Pancreas (tissue), 10 donors: Measurements from ENCODE around the gene ITSN2. TPM values are rescaled to one million over a fixed set of nuclear protein-coding genes. Genes with fewer than 3 reads are reported as not detected.

Experiments used
- ATAC-seq, 4 donors: fragments of 200-7000 bp; cut with Tn5 transposase; one replicate each; pipeline versions ENCODE4 v1.8.0 to v1.9.1; 2020; ENCODE audit warnings: mild to moderate bottlenecking in 4 of 4, moderate library complexity in 4 of 4
- DNase-seq, 6 donors: peaks; one replicate each; pipeline ENCODE4 v3.0.0-alpha.2; 2020
- FAIRE-seq: peaks from 2 replicates; lab custom pipeline; 2012; peaks lifted over from hg19 to GRCh38; lab: Jason Lieb, UNC
- H3K27ac ChIP-seq, 4 donors: fragments of 200-600 bp; sonication (generic); 1 replicate in 3 of 4; 2 replicates in 1 of 4; pipeline versions ENCODE4 v1.5.0 to v1.8.0; 2020
- H3K27me3 ChIP-seq, 4 donors: fragments of 200-600 bp; one replicate each; pipeline ENCODE4 v1.8.0; 2021
- H3K36me3 ChIP-seq, 3 donors: fragments of 200-600 bp; sonication (generic) in 1 of 3; one replicate each; pipeline versions ENCODE4 v1.5.0 to v1.8.0; 2020 to 2021
- H3K4me1 ChIP-seq, 3 donors: fragments of 200-600 bp; one replicate each; pipeline ENCODE4 v1.8.0; 2021
- H3K4me3 ChIP-seq, 4 donors: fragments of 200-600 bp; sonication (generic) in 2 of 4; one replicate each; pipeline versions ENCODE4 v1.5.0 to v1.8.0; 2020 to 2021
- H3K9me3 ChIP-seq, 4 donors: fragments of 200-600 bp; one replicate each; pipeline ENCODE4 v1.8.0; 2021
- CTCF ChIP-seq, 4 donors: fragments of 200-600 bp; sonication (generic) in 3 of 4; IDR thresholded peaks; one replicate each; pipeline versions ENCODE4 v1.5.0 to v1.8.0; 2021; ENCODE audit warnings: antibody characterized with exemption in 4 of 4
- WGBS, 2 donors: extraction: QIAGEN DNeasy Blood & Tissue Kit; methylation state at CpG; one replicate each; pipeline ENCODE4 v1.1.7; 2013; 5-methylcytosine and 5-hydroxymethylcytosine counted together
- intact Hi-C, 3 donors: fragments of 100-400 bp; cut with DNase I; formaldehyde crosslinking; loops; one replicate each; pipeline versions ENCODE4 v1.11.1 to v1.14.2; 2022
- polyA plus RNA-seq, 2 donors: library from polyadenylated mRNA; stranded (reverse); fragments of 200-250 nt; gene quantifications; one replicate each; pipeline ENCODE4 v1.2.3, GENCODE V29; 2013
- total RNA-seq, 6 donors: library from RNA; stranded (reverse); fragmentation: NEBNext Ultra II Directional in 4 of 6; extraction: Animal tissue kit (Norgen Biotek cat#: 25700) in 4 of 6; gene quantifications; one replicate each; pipeline versions ENCODE4 v1.2.1 to v1.2.4, GENCODE V29; 2021 to 2023
- donor health status: healthy with polysubstance abuse.
- donor health status: DM: no; HTN: no; CAD: no; lungs with moderate emphysema.
- donor health status: DM: no; HTN: no; CAD: no.
- donor health status: control.
- donor health status: control.
- donor health status: Bipolar disorder and iron deficiency.
- donor health status: DM: yes; HTN: yes; CAD: no.
- donor health status: DM: no; HTN: no; CAD: no.
- donor health status: DM: no; HTN: no; CAD: no.
- donor health status: DM: yes; HTN: yes; CAD: no.

ITSN2 gene
- total and polyA plus RNA-seq, 8 donors = 23.8 to 42.0 (median 31.4) TPM

- TF ChIP-seq CTCF (IDR thresholded peaks at IDR 0.05) = no peak
- intact Hi-C loops = no loop called here
- Histone ChIP-seq H3K9me3 (no peaks in the 10 kb centered on the region), H3K4me1 (peaks cover 0 to 25% (median 9%) of the 10 kb centered on the region in 3 donors), H3K27me3 (no peaks in the 10 kb centered on the region), H3K36me3 (no peaks in the 10 kb centered on the region), H3K4me3 (no peak overlapping the region), H3K27ac (no peak overlapping the region)
- no peak for DNase-seq
- ATAC-seq = peak in 3 of 4 donors; percentile 32 to 45 (median 43)
- no peak for FAIRE-seq
- 36 to 37% methylated on average over 3 of the region's 3 CpGs for WGBS, 2 donors
These were observed 32.3 kb downstream of the ITSN2 start for GRCh38 chr2:24328010-24328409.

GRCh38 chr2:24317491-24317920 is 42.8 kb downstream of the ITSN2 start:
- DNase-seq (peak; percentile 75 to 83 (median 80)), FAIRE-seq (no peak), ATAC-seq (peak; percentile 89 to 95 (median 93))
- intact Hi-C loops = no loop called here
- Histone ChIP-seq H3K27ac (peak overlapping the region; percentile 36 to 67 (median 56)), H3K9me3 (no peaks in the 10 kb centered on the region), H3K27me3 (no peaks in the 10 kb centered on the region), H3K36me3 (no peaks in the 10 kb centered on the region), H3K4me3 (no peak overlapping the region), H3K4me1 (peaks cover 14 to 35% (median 22%) of the 10 kb centered on the region in 3 donors)
- TF ChIP-seq CTCF (IDR thresholded peaks at IDR 0.05) = no peak

- peak overlapping the region in 1 of 4 donors; percentile 28 for H3K27ac ChIP-seq
- intact Hi-C loops = no loop called here
- FAIRE-seq (no peak), DNase-seq (no peak), ATAC-seq (no peak)
- H3K36me3 ChIP-seq = peaks cover 0 to 12% (median 0%) of the 10 kb centered on the region in 3 donors
- 56 to 58% methylated on average over 3 of the region's 3 CpGs for WGBS, 2 donors
- peaks cover 4 to 29% (median 18%) of the 10 kb centered on the region in 3 donors for H3K4me1 ChIP-seq
- no peaks in the 10 kb centered on the region for H3K9me3 ChIP-seq
- TF ChIP-seq CTCF (IDR thresholded peaks at IDR 0.05) = no peak
- H3K4me3 ChIP-seq = no peak overlapping the region
- H3K27me3 ChIP-seq = no peaks in the 10 kb centered on the region
These were observed 44.7 kb downstream of the ITSN2 start for GRCh38 chr2:24315669-24316068.

GRCh38 chr2:24313744-24314632 is 46.3 kb downstream of the ITSN2 start:
- FAIRE-seq (no peak), ATAC-seq (no peak), DNase-seq (no peak)
- H3K36me3 ChIP-seq = peaks cover 0 to 29% (median 7%) of the 10 kb centered on the region in 3 donors
- WGBS, 2 donors = 86 to 89% methylated on average over 5 of the region's 5 CpGs
- no peak overlapping the region for H3K27ac ChIP-seq
- H3K27me3 ChIP-seq = no peaks in the 10 kb centered on the region
- TF ChIP-seq CTCF (IDR thresholded peaks at IDR 0.05) = no peak
- no peak overlapping the region for H3K4me3 ChIP-seq
- H3K9me3 ChIP-seq = no peaks in the 10 kb centered on the region
- intact Hi-C loops = no loop called here
- peaks cover 4 to 29% (median 18%) of the 10 kb centered on the region in 3 donors for H3K4me1 ChIP-seq

GRCh38 chr2:24307961-24308360 is 52.4 kb downstream of the ITSN2 start:
- 88 to 94% methylated on average over 2 of the region's 2 CpGs for WGBS, 2 donors
- intact Hi-C loops = no loop called here
- H3K36me3 ChIP-seq = peaks cover 0 to 44% (median 13%) of the 10 kb centered on the region in 3 donors

More at GRCh38 chr2:24307961-24308360, 52.4 kb downstream of the ITSN2 start:
- Histone ChIP-seq H3K4me1 (peaks cover 11 to 17% (median 13%) of the 10 kb centered on the region in 3 donors), H3K27ac (no peak overlapping the region), H3K27me3 (no peaks in the 10 kb centered on the region), H3K4me3 (no peak overlapping the region), H3K9me3 (no peaks in the 10 kb centered on the region)
- DNase-seq (no peak), ATAC-seq (no peak), FAIRE-seq (no peak)
- no peak for TF ChIP-seq CTCF (IDR thresholded peaks at IDR 0.05)
